ENCODE results near the gene AARSD1. TPM values are rescaled to one million over a fixed set of nuclear protein-coding genes. Genes with fewer than 3 reads are reported as not detected.
"Not testable (repeated sequence)": the region's sequence is repeated elsewhere in the genome, so short reads cannot be mapped to it uniquely, and the experiment has no call there.

The AARSD1 gene
- total and polyA plus RNA-seq, 2 donors (not counting 1 experiment from before 2014, with no cell fraction given): 56.5 to 60.0 TPM

DNA sequence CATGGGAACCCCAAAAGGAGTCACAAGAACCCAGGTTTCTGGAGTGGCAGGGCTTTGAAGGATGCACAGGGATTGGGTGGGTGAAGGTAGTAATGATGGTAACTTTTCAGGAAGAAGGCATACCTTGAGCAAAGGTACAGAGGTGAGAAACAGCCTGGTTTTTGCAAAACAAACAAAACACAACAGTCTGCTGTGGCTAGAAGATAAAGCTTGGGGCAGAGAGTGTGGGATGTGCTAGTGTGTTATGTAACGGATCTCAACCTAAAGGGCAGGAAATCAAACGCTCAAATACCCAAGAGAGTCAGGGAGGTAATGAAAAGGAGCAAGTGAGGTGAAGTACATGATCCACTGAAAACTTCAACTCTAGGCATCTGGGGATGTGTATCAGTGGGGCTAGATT, 11.0 kb upstream of the AARSD1 start:
- no peak overlapping the region for H2AFZ ChIP-seq (ENCODE audit: insufficient read depth, low read depth, low read length, poor library complexity, severe bottlenecking)
- H3K9ac ChIP-seq (ENCODE audit: low read length): no peak overlapping the region
- DNase-seq: no peak
- no peak for TF ChIP-seq CTCF (IDR thresholded peaks at IDR 0.05)
- no peak for TF ChIP-seq EZH2 (IDR thresholded peaks at IDR 0.05; ENCODE audit: borderline replicate concordance, insufficient read depth, low read depth, low read length, poor library complexity, severe bottlenecking)
- ChIA-PET CTCF (no interaction called here), POLR2A (no interaction called here)
- peaks cover 8 to 13% of the 10 kb centered on the region in 2 donors for H3K4me1 ChIP-seq (ENCODE audit: control insufficient read depth in 2 of 2, insufficient read depth in 2 of 2, low read length in 2 of 2)
- intact Hi-C loops (cut with micrococcal nuclease): no loop called here
- no peaks in the 10 kb centered on the region for H3K9me3 ChIP-seq (ENCODE audit: control extremely low read depth in 1 of 3, control insufficient read depth in 2 of 3, insufficient read depth in 1 of 3, low read length in 2 of 3)
- Mint-ChIP-seq H3K4me3 (no peak overlapping the region), H3K4me1 (peaks cover 12% of the 10 kb centered on the region), H3K27ac (no peak overlapping the region), H3K9me3 (ENCODE audit: insufficient read depth) (no peaks in the 10 kb centered on the region), H3K27me3 (no peaks in the 10 kb centered on the region)
- WGBS (ENCODE audit: insufficient coverage): no CpG with 5 or more reads among the region's 2 CpGs
- no peaks in the 10 kb centered on the region for H3K27me3 ChIP-seq (replicated peaks in 1 of 4; ENCODE audit: control extremely low read depth in 1 of 4, control insufficient read depth in 3 of 4, insufficient read depth in 4 of 4, low read length in 3 of 4)
- no peak for ATAC-seq (ENCODE audit: low read depth)
- H3K4me3 ChIP-seq (ENCODE audit: control extremely low read depth in 1 of 5, extremely low read depth in 1 of 5, insufficient read depth in 1 of 5, low read depth in 2 of 5, low read length in 4 of 5): no peak overlapping the region
- peaks cover 8% of the 10 kb centered on the region for H3K79me2 ChIP-seq (ENCODE audit: control insufficient read depth, insufficient read depth, low read length)
- H3K36me3 ChIP-seq (replicated peaks in 1 of 2; ENCODE audit: control extremely low read depth in 1 of 2, control insufficient read depth in 1 of 2, extremely low read depth in 1 of 2, insufficient read depth in 2 of 2, low read length in 1 of 2): no peaks in the 10 kb centered on the region
- H3K4me2 ChIP-seq (replicated peaks; ENCODE audit: low read depth, low read length, poor library complexity, severe bottlenecking): no peak overlapping the region
- H3K27ac ChIP-seq (ENCODE audit: low read length in 2 of 2): no peak overlapping the region
- no peaks in the 10 kb centered on the region for H4K20me1 ChIP-seq (ENCODE audit: control insufficient read depth, insufficient read depth, low read length, poor library complexity, severe bottlenecking)

DNA sequence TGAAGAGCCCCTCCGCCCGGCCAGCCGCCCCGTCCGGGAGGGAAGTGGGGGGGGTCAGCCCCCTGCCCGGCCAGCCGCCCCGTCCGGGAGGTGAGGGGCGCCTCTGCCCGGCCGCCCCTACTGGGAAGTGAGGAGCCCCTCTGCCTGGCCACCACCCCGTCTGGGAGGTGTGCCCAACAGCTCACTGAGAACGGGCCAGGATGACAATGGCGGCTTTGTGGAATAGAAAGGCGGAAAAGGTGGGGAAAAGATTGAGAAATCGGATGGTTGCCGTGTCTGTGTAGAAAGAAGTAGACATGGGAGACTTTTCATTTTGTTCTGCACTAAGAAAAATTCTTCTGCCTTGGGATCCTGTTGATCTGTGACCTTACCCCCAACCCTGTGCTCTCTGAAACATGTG, 9.1 kb upstream of the AARSD1 start:
- H3K36me3 ChIP-seq (replicated peaks in 1 of 2; ENCODE audit: control extremely low read depth in 1 of 2, control insufficient read depth in 1 of 2, extremely low read depth in 1 of 2, insufficient read depth in 2 of 2, low read length in 1 of 2); H2AFZ ChIP-seq (ENCODE audit: insufficient read depth, low read depth, low read length, poor library complexity, severe bottlenecking); ATAC-seq (ENCODE audit: low read depth); H3K27ac ChIP-seq (ENCODE audit: low read length in 2 of 2); H3K9me3 Mint-ChIP-seq (ENCODE audit: insufficient read depth); CTCF ChIA-PET; H3K4me1 ChIP-seq (ENCODE audit: control insufficient read depth in 2 of 2, insufficient read depth in 2 of 2, low read length in 2 of 2); H3K27ac Mint-ChIP-seq; H3K4me3 ChIP-seq (ENCODE audit: control extremely low read depth in 1 of 5, extremely low read depth in 1 of 5, insufficient read depth in 1 of 5, low read depth in 2 of 5, low read length in 4 of 5); H3K4me2 ChIP-seq (replicated peaks; ENCODE audit: low read depth, low read length, poor library complexity, severe bottlenecking); POLR2A ChIA-PET; intact Hi-C loops (cut with micrococcal nuclease); H3K4me3 Mint-ChIP-seq; DNase-seq; H3K27me3 ChIP-seq (replicated peaks in 1 of 4; ENCODE audit: control extremely low read depth in 1 of 4, control insufficient read depth in 3 of 4, insufficient read depth in 4 of 4, low read length in 3 of 4); H4K20me1 ChIP-seq (ENCODE audit: control insufficient read depth, insufficient read depth, low read length, poor library complexity, severe bottlenecking); H3K9me3 ChIP-seq (ENCODE audit: control extremely low read depth in 1 of 3, control insufficient read depth in 2 of 3, insufficient read depth in 1 of 3, low read length in 2 of 3); H3K79me2 ChIP-seq (ENCODE audit: control insufficient read depth, insufficient read depth, low read length); H3K4me1 Mint-ChIP-seq; H3K27me3 Mint-ChIP-seq; H3K9ac ChIP-seq (ENCODE audit: low read length): not testable (repeated sequence)
- WGBS (ENCODE audit: insufficient coverage): no CpG with 5 or more reads among the region's 18 CpGs

Measured in B cell (primary cell).